Measurements from ENCODE around the gene EYA3.

EYA3 gene

GRCh38 chr1:28132171-28133167 is 44.1 kb upstream of the EYA3 start:
- Histone ChIP-seq H3K4me3 (ENCODE audit: control insufficient read depth in 1 of 7, extremely low read depth in 1 of 7, insufficient read depth in 4 of 7, low read depth in 2 of 7, low read length in 6 of 7) (no peak overlapping the region), H3K4me1 (ENCODE audit: control extremely low read depth in 1 of 4, control insufficient read depth in 4 of 4, insufficient read depth in 4 of 4, low read length in 3 of 4) (peaks cover 5 to 45% (median 16%) of the 10 kb centered on the region in 4 experiments)
- 72% methylated on average over 7 of the region's 11 CpGs for WGBS (ENCODE audit: insufficient coverage)

GRCh38 chr1:28130901-28131300 is 42.5 kb upstream of the EYA3 start:
- ChIA-PET POLR2A (no interaction called here), CTCF (no interaction called here)
- H3K9me3 ChIP-seq (ENCODE audit: control extremely low read depth in 1 of 5, control insufficient read depth in 4 of 5, insufficient read depth in 2 of 5, low read depth in 1 of 5, low read length in 4 of 5): peaks cover 0 to 8% (median 0%) of the 10 kb centered on the region in 5 experiments
- no peak overlapping the region for H3K4me3 ChIP-seq (ENCODE audit: control insufficient read depth in 1 of 7, extremely low read depth in 1 of 7, insufficient read depth in 4 of 7, low read depth in 2 of 7, low read length in 6 of 7)
- H3K4me1 ChIP-seq (ENCODE audit: control extremely low read depth in 1 of 4, control insufficient read depth in 4 of 4, insufficient read depth in 4 of 4, low read length in 3 of 4): peaks cover 10 to 47% (median 21%) of the 10 kb centered on the region in 4 experiments
- H3K36me3 ChIP-seq (ENCODE audit: control insufficient read depth in 4 of 4, insufficient read depth in 4 of 4, low read length in 3 of 4): peaks cover 0 to 3% (median 0%) of the 10 kb centered on the region in 4 experiments
- 100% methylated on average over 4 of the region's 6 CpGs for WGBS (ENCODE audit: insufficient coverage)
- DNase-seq: no peak
- H3K27me3 ChIP-seq (replicated peaks in 2 of 5; ENCODE audit: control insufficient read depth in 4 of 5, insufficient read depth in 5 of 5, low read length in 4 of 5): no peaks in the 10 kb centered on the region
- H3K27ac ChIP-seq (ENCODE audit: insufficient read depth in 1 of 2, low read depth in 1 of 2, low read length in 2 of 2, poor library complexity in 1 of 2, severe bottlenecking in 2 of 2): no peak overlapping the region

More at GRCh38 chr1:28132171-28133167, 44.1 kb upstream of the EYA3 start:
- POLR2A ChIA-PET: no interaction called here
- CTCF ChIA-PET: no interaction called here
- Histone ChIP-seq H3K36me3 (ENCODE audit: control insufficient read depth in 4 of 4, insufficient read depth in 4 of 4, low read length in 3 of 4) (peaks cover 0 to 3% (median 0%) of the 10 kb centered on the region in 4 experiments), H3K27ac (ENCODE audit: insufficient read depth in 1 of 2, low read depth in 1 of 2, low read length in 2 of 2, poor library complexity in 1 of 2, severe bottlenecking in 2 of 2) (no peak overlapping the region), H3K9me3 (ENCODE audit: control extremely low read depth in 1 of 5, control insufficient read depth in 4 of 5, insufficient read depth in 2 of 5, low read depth in 1 of 5, low read length in 4 of 5) (peaks cover 0 to 8% (median 0%) of the 10 kb centered on the region in 5 experiments), H3K27me3 (replicated peaks in 2 of 5; ENCODE audit: control insufficient read depth in 4 of 5, insufficient read depth in 5 of 5, low read length in 4 of 5) (no peaks in the 10 kb centered on the region)
- DNase-seq: peak in 2 of 3 donors; percentile 46 to 65

- Histone ChIP-seq H3K27me3 (replicated peaks in 2 of 5; ENCODE audit: control insufficient read depth in 4 of 5, insufficient read depth in 5 of 5, low read length in 4 of 5) (no peaks in the 10 kb centered on the region), H3K36me3 (ENCODE audit: control insufficient read depth in 4 of 4, insufficient read depth in 4 of 4, low read length in 3 of 4) (peaks cover 0 to 3% (median 0%) of the 10 kb centered on the region in 4 experiments), H3K4me1 (ENCODE audit: control extremely low read depth in 1 of 4, control insufficient read depth in 4 of 4, insufficient read depth in 4 of 4, low read length in 3 of 4) (peaks cover 12 to 43% (median 18%) of the 10 kb centered on the region in 4 experiments), H3K27ac (ENCODE audit: insufficient read depth in 1 of 2, low read depth in 1 of 2, low read length in 2 of 2, poor library complexity in 1 of 2, severe bottlenecking in 2 of 2) (no peak overlapping the region), H3K9me3 (ENCODE audit: control extremely low read depth in 1 of 5, control insufficient read depth in 4 of 5, insufficient read depth in 2 of 5, low read depth in 1 of 5, low read length in 4 of 5) (peaks cover 0 to 5% (median 0%) of the 10 kb centered on the region in 5 experiments), H3K4me3 (ENCODE audit: control insufficient read depth in 1 of 7, extremely low read depth in 1 of 7, insufficient read depth in 4 of 7, low read depth in 2 of 7, low read length in 6 of 7) (no peak overlapping the region)
- ChIA-PET POLR2A (no interaction called here), CTCF (interaction anchor here (0.9 kb wide), 1 partner anchor 42 kb away, joined by 3 read pairs; no protein-coding TSS in a partner anchor)
- 78% methylated on average over 1 of the region's 1 CpG for WGBS (ENCODE audit: insufficient coverage)
- DNase-seq: no peak
Measured at GRCh38 chr1:28129150-28129549, 40.7 kb upstream of the EYA3 start.

- peak in 2 of 3 donors; percentile 42 to 56 for DNase-seq
- Histone ChIP-seq H3K36me3 (ENCODE audit: control insufficient read depth in 4 of 4, insufficient read depth in 4 of 4, low read length in 3 of 4) (no peaks in the 10 kb centered on the region), H3K4me1 (ENCODE audit: control extremely low read depth in 1 of 4, control insufficient read depth in 4 of 4, insufficient read depth in 4 of 4, low read length in 3 of 4) (peaks cover 12 to 51% (median 20%) of the 10 kb centered on the region in 4 experiments), H3K27ac (ENCODE audit: insufficient read depth in 1 of 2, low read depth in 1 of 2, low read length in 2 of 2, poor library complexity in 1 of 2, severe bottlenecking in 2 of 2) (no peak overlapping the region), H3K9me3 (ENCODE audit: control extremely low read depth in 1 of 5, control insufficient read depth in 4 of 5, insufficient read depth in 2 of 5, low read depth in 1 of 5, low read length in 4 of 5) (no peaks in the 10 kb centered on the region), H3K4me3 (ENCODE audit: control insufficient read depth in 1 of 7, extremely low read depth in 1 of 7, insufficient read depth in 4 of 7, low read depth in 2 of 7, low read length in 6 of 7) (no peak overlapping the region), H3K27me3 (replicated peaks in 2 of 5; ENCODE audit: control insufficient read depth in 4 of 5, insufficient read depth in 5 of 5, low read length in 4 of 5) (no peaks in the 10 kb centered on the region)
- ChIA-PET POLR2A (no interaction called here), CTCF (no interaction called here)
- 89% methylated on average over 1 of the region's 3 CpGs for whole genome bisulfite sequencing (ENCODE audit: insufficient coverage)
Measured at GRCh38 chr1:28127617-28128257, 39.3 kb upstream of the EYA3 start.

- WGBS (ENCODE audit: insufficient coverage): no CpG with 5 or more reads among the region's 5 CpGs
- Histone ChIP-seq H3K27ac (ENCODE audit: insufficient read depth in 1 of 2, low read depth in 1 of 2, low read length in 2 of 2, poor library complexity in 1 of 2, severe bottlenecking in 2 of 2) (peak overlapping the region in 1 of 2 experiments; percentile 5), H3K4me1 (ENCODE audit: control extremely low read depth in 1 of 4, control insufficient read depth in 4 of 4, insufficient read depth in 4 of 4, low read length in 3 of 4) (peaks cover 12 to 43% (median 20%) of the 10 kb centered on the region in 4 experiments), H3K27me3 (replicated peaks in 2 of 5; ENCODE audit: control insufficient read depth in 4 of 5, insufficient read depth in 5 of 5, low read length in 4 of 5) (no peaks in the 10 kb centered on the region), H3K4me3 (ENCODE audit: control insufficient read depth in 1 of 7, extremely low read depth in 1 of 7, insufficient read depth in 4 of 7, low read depth in 2 of 7, low read length in 6 of 7) (peak overlapping the region in 2 of 7 experiments; percentile 4 to 49), H3K36me3 (ENCODE audit: control insufficient read depth in 4 of 4, insufficient read depth in 4 of 4, low read length in 3 of 4) (no peaks in the 10 kb centered on the region), H3K9me3 (ENCODE audit: control extremely low read depth in 1 of 5, control insufficient read depth in 4 of 5, insufficient read depth in 2 of 5, low read depth in 1 of 5, low read length in 4 of 5) (no peaks in the 10 kb centered on the region)
- peak in 2 of 3 donors; percentile 65 to 73 for DNase-seq
- CTCF ChIA-PET: interaction anchor here (1.2 kb wide), 2 partner anchors 8 to 10 kb away, joined by 3 read pairs; no protein-coding TSS in a partner anchor
- POLR2A ChIA-PET: interaction anchor here (0.8 kb wide), 1 partner anchor 45 kb away, joined by 3 read pairs; no protein-coding TSS in a partner anchor
Measured at GRCh38 chr1:28126783-28127490, 38.5 kb upstream of the EYA3 start.

GRCh38 chr1:28126212-28126611 is 37.8 kb upstream of the EYA3 start:
- Histone ChIP-seq H3K4me1 (ENCODE audit: control extremely low read depth in 1 of 4, control insufficient read depth in 4 of 4, insufficient read depth in 4 of 4, low read length in 3 of 4) (peaks cover 12 to 43% (median 20%) of the 10 kb centered on the region in 4 experiments), H3K27ac (ENCODE audit: insufficient read depth in 1 of 2, low read depth in 1 of 2, low read length in 2 of 2, poor library complexity in 1 of 2, severe bottlenecking in 2 of 2) (peak overlapping the region in 1 of 2 experiments; percentile 5), H3K9me3 (ENCODE audit: control extremely low read depth in 1 of 5, control insufficient read depth in 4 of 5, insufficient read depth in 2 of 5, low read depth in 1 of 5, low read length in 4 of 5) (no peaks in the 10 kb centered on the region), H3K36me3 (ENCODE audit: control insufficient read depth in 4 of 4, insufficient read depth in 4 of 4, low read length in 3 of 4) (no peaks in the 10 kb centered on the region), H3K27me3 (replicated peaks in 2 of 5; ENCODE audit: control insufficient read depth in 4 of 5, insufficient read depth in 5 of 5, low read length in 4 of 5) (no peaks in the 10 kb centered on the region), H3K4me3 (ENCODE audit: control insufficient read depth in 1 of 7, extremely low read depth in 1 of 7, insufficient read depth in 4 of 7, low read depth in 2 of 7, low read length in 6 of 7) (peak overlapping the region in 3 of 7 experiments; percentile 15 to 49 (median 34))
- 83% methylated on average over 2 of the region's 3 CpGs for WGBS (ENCODE audit: insufficient coverage)
- POLR2A ChIA-PET: interaction anchor here (0.8 kb wide), 1 partner anchor 46 kb away, joined by 3 read pairs; no protein-coding TSS in a partner anchor
- CTCF ChIA-PET: interaction anchor here (0.6 to 1.2 kb wide), 4 partner anchors 9 to 70 kb away, joined by 3 to 4 read pairs (median 3); no protein-coding TSS in a partner anchor
- DNase-seq: no peak
